Uterus (tissue), 2 donors: Measurements from ENCODE around the gene RPS26.

Source experiments
- POLR2A ChIP-seq, 2 donors: fragments of 450-650 bp; IDR thresholded peaks; one replicate each; pipeline ENCODE4 v1.6.1; 2016; ENCODE audit warnings: antibody characterized with exemption in 2 of 2, mild to moderate bottlenecking in 1 of 2, moderate library complexity in 1 of 2
- TF ChIP-seq, protein P1 (sequence below), 4 experiments: fragments of 200-600 bp in 2 of 4; fragments of 450-650 bp in 2 of 4; sonication (generic) in 2 of 4; IDR thresholded peaks; one replicate each; pipeline ENCODE4 v1.5.1; 2016 to 2019; ENCODE audit warnings: antibody characterized with exemption in 4 of 4, mild to moderate bottlenecking in 2 of 4, moderate library complexity in 1 of 4

DNA sequence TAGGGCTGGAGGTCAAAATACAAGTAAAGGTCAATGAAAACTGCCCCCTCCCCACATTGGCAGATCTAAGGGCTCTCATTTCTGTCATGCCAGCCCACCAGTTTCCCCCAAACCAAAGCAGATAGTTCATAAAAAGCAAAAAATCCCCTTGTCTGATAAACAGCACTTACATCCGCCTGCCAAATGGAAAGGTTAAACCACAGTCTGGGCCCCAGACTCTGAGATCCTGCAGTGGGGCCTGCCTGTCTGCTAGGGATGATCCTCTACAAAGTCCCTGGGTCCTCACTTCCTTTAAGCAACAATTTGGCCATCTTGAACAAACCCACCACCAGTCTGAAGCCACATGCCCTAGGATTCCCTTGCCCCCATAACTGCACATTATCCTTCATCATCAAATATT is 9.7 kb upstream of the RPS26 start:
- TF ChIP-seq, protein P1, sequence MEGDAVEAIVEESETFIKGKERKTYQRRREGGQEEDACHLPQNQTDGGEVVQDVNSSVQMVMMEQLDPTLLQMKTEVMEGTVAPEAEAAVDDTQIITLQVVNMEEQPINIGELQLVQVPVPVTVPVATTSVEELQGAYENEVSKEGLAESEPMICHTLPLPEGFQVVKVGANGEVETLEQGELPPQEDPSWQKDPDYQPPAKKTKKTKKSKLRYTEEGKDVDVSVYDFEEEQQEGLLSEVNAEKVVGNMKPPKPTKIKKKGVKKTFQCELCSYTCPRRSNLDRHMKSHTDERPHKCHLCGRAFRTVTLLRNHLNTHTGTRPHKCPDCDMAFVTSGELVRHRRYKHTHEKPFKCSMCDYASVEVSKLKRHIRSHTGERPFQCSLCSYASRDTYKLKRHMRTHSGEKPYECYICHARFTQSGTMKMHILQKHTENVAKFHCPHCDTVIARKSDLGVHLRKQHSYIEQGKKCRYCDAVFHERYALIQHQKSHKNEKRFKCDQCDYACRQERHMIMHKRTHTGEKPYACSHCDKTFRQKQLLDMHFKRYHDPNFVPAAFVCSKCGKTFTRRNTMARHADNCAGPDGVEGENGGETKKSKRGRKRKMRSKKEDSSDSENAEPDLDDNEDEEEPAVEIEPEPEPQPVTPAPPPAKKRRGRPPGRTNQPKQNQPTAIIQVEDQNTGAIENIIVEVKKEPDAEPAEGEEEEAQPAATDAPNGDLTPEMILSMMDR (IDR thresholded peaks at IDR 0.05): no peak
- no peak for TF ChIP-seq POLR2A (IDR thresholded peaks at IDR 0.05)
